GM23248 (cell line): ENCODE results near the gene DAPK1. TPM values are rescaled to one million over a fixed set of nuclear protein-coding genes. Genes with fewer than 3 reads are reported as not detected.

ENCODE experiments used
- DNase-seq: peaks from one replicate; pipeline ENCODE4 v3.0.0-alpha.2; 2015
- H2AFZ ChIP-seq: fragments of 200-600 bp; sonication (generic); 2 replicates; pipeline ENCODE4 v1.6.1; 2016; ENCODE audit warnings: antibody characterized with exemption
- H3F3A ChIP-seq: fragments of 200-600 bp; sonication (generic); 2 replicates; pipeline ENCODE4 v1.6.1; 2016; ENCODE audit warnings: mild to moderate bottlenecking, antibody characterized with exemption, mixed run types; ENCODE audit not compliant: insufficient read depth
- H3K27ac ChIP-seq: fragments of 200-600 bp; sonication (generic); 2 replicates; pipeline ENCODE4 v1.5.1; 2016; ENCODE audit warnings: mild to moderate bottlenecking
- H3K27me3 ChIP-seq: fragments of 200-600 bp; sonication (generic); replicated peaks from 2 replicates; pipeline ENCODE4 v1.6.1; 2016; ENCODE audit warnings: mild to moderate bottlenecking; ENCODE audit not compliant: insufficient read depth
- H3K36me3 ChIP-seq: fragments of 200-600 bp; sonication (generic); 2 replicates; pipeline ENCODE4 v1.6.1; 2016; ENCODE audit warnings: low read depth, mild to moderate bottlenecking
- H3K4me1 ChIP-seq: fragments of 200-600 bp; sonication (generic); 2 replicates; pipeline ENCODE4 v1.6.1; 2016; ENCODE audit warnings: mild to moderate bottlenecking; ENCODE audit not compliant: insufficient read depth
- H3K4me2 ChIP-seq: fragments of 200-600 bp; sonication (generic); one replicate; pipeline ENCODE4 v1.6.1; 2016; ENCODE audit warnings: mild to moderate bottlenecking; ENCODE audit not compliant: unreplicated experiment
- H3K4me3 ChIP-seq: fragments of 200-600 bp; sonication (generic); 2 replicates; pipeline ENCODE4 v1.5.1; 2016; ENCODE audit warnings: mild to moderate bottlenecking
- H3K79me2 ChIP-seq: fragments of 200-600 bp; sonication (generic); 2 replicates; pipeline ENCODE4 v1.6.1; 2016; ENCODE audit warnings: mild to moderate bottlenecking; ENCODE audit not compliant: insufficient read depth
- H3K9ac ChIP-seq: fragments of 200-600 bp; sonication (generic); 2 replicates; pipeline ENCODE4 v1.6.1; 2016; ENCODE audit warnings: mild to moderate bottlenecking
- H3K9me2 ChIP-seq: fragments of 200-600 bp; sonication (generic); 2 replicates; pipeline ENCODE4 v1.6.1; 2016; ENCODE audit warnings: mixed run types, mild to moderate bottlenecking, moderate library complexity; ENCODE audit not compliant: insufficient read depth
- H3K9me3 ChIP-seq: fragments of 200-600 bp; sonication (generic); one replicate; pipeline ENCODE4 v1.6.1; 2017; ENCODE audit warnings: low read depth
- H4K20me1 ChIP-seq: fragments of 200-600 bp; sonication (generic); 2 replicates; pipeline ENCODE4 v1.6.0; 2016; ENCODE audit not compliant: insufficient read depth
- EZH2 ChIP-seq: fragments of 200-600 bp; sonication (generic); IDR thresholded peaks from 2 replicates; pipeline ENCODE4 v1.6.1; 2018; ENCODE audit warnings: antibody characterized with exemption, mild to moderate bottlenecking; ENCODE audit not compliant: insufficient read depth, poor library complexity, severe bottlenecking
- EZH2phosphoT487 ChIP-seq: fragments of 200-600 bp; sonication (generic); IDR thresholded peaks from 2 replicates; pipeline ENCODE4 v1.6.1; 2018; ENCODE audit warnings: antibody characterized with exemption, moderate library complexity, mild to moderate bottlenecking, low read depth; ENCODE audit not compliant: insufficient read depth
- WGBS, 2 experiments: methylation state at CpG; one replicate each; pipeline ENCODE4 v1.1.6; 2015 to 2017; ENCODE audit warnings: low lambda C conversion rate in 2 of 2, low coverage in 1 of 2; ENCODE audit errors: missing lambda C conversion rate in 2 of 2; 5-methylcytosine and 5-hydroxymethylcytosine counted together
- in situ Hi-C: fragments of 300-500 bp; cut with MboI; formaldehyde crosslinking; loops from 2 replicates; pipeline ENCODE4 v1.15.0; 2020
- polyA plus RNA-seq: library from polyadenylated mRNA; unstranded; fragments of >200 nt; fragmentation: Nextera tagmentation; extraction: Ambion mirVana; gene quantifications from 2 replicates; pipeline ENCODE4 v1.2.1, GENCODE V29; 2016
- total RNA-seq: library from RNA; depleted of rRNA; stranded (reverse); fragments of >200 nt; shearing (Covaris generic); gene quantifications from 2 replicates; pipeline ENCODE4 v1.2.3, GENCODE V29; 2014

The DAPK1 gene
- total and polyA plus RNA-seq, 2 experiments from 2014 or later, result 1.6 to 1.9 TPM

GRCh38 chr9:87614397-87614796, 116.7 kb downstream of the DAPK1 start:
- H3K4me1 ChIP-seq, result no peaks in the 10 kb centered on the region
- WGBS, 2 experiments, result 76 to 84% methylated on average over 7 of the region's 7 CpGs
- no peaks in the 10 kb centered on the region for H4K20me1 ChIP-seq
- H3K27me3 ChIP-seq, result no peaks in the 10 kb centered on the region; the same call in 1 of the 2 replicates
- no peak overlapping the region for H3K27ac ChIP-seq
- TF ChIP-seq EZH2phosphoT487, result no peak
- TF ChIP-seq EZH2, result no peak
- H3K4me2 ChIP-seq, result no peak overlapping the region
- in situ Hi-C loops, result no loop called here
- H3F3A ChIP-seq, result no peaks in the 10 kb centered on the region
- H3K79me2 ChIP-seq, result no peaks in the 10 kb centered on the region
- H3K36me3 ChIP-seq, result no peaks in the 10 kb centered on the region
- no peaks in the 10 kb centered on the region for H3K9me3 ChIP-seq
- no peak overlapping the region for H2AFZ ChIP-seq
- no peak for DNase-seq
- no peak overlapping the region for H3K4me3 ChIP-seq
- H3K9ac ChIP-seq, result no peak overlapping the region
- no peaks in the 10 kb centered on the region for H3K9me2 ChIP-seq

GRCh38 chr9:87615136-87615535, 117.5 kb downstream of the DAPK1 start:
- Histone ChIP-seq H3K27ac (no peak overlapping the region), H3K4me3 (no peak overlapping the region), H3K27me3 (no peaks in the 10 kb centered on the region; the same call in 1 of the 2 replicates), H3K36me3 (no peaks in the 10 kb centered on the region), H3K9ac (no peak overlapping the region), H3K79me2 (no peaks in the 10 kb centered on the region), H3K9me2 (no peaks in the 10 kb centered on the region), H4K20me1 (no peaks in the 10 kb centered on the region), H3K4me2 (no peak overlapping the region), H2AFZ (no peak overlapping the region), H3F3A (no peaks in the 10 kb centered on the region), H3K4me1 (no peaks in the 10 kb centered on the region), H3K9me3 (no peaks in the 10 kb centered on the region)
- WGBS, 2 experiments, result 69 to 77% methylated on average over 6 of the region's 6 CpGs
- in situ Hi-C loops, result no loop called here
- TF ChIP-seq EZH2phosphoT487, result no peak
- TF ChIP-seq EZH2, result no peak
- DNase-seq, result no peak

GRCh38 chr9:87615547-87616148, 118.0 kb downstream of the DAPK1 start:
- no peaks in the 10 kb centered on the region; the same call in 1 of the 2 replicates for H3K27me3 ChIP-seq
- H3K4me2 ChIP-seq, result no peak overlapping the region
- H3K9ac ChIP-seq, result no peak overlapping the region
- H3K4me1 ChIP-seq, result no peaks in the 10 kb centered on the region
- H2AFZ ChIP-seq, result no peak overlapping the region
- H3K4me3 ChIP-seq, result no peak overlapping the region
- H3K9me2 ChIP-seq, result no peaks in the 10 kb centered on the region
- H3K27ac ChIP-seq, result no peak overlapping the region
- 59 to 75% methylated on average over 6 of the region's 6 CpGs for WGBS, 2 experiments
- H4K20me1 ChIP-seq, result no peaks in the 10 kb centered on the region
- H3K79me2 ChIP-seq, result no peaks in the 10 kb centered on the region
- TF ChIP-seq EZH2 (no peak), EZH2phosphoT487 (no peak)
- in situ Hi-C loops, result no loop called here
- H3F3A ChIP-seq, result no peaks in the 10 kb centered on the region
- DNase-seq, result no peak
- no peaks in the 10 kb centered on the region for H3K9me3 ChIP-seq
- H3K36me3 ChIP-seq, result no peaks in the 10 kb centered on the region

GRCh38 chr9:87618226-87618625, 120.6 kb downstream of the DAPK1 start:
- H3K4me1 ChIP-seq, result no peaks in the 10 kb centered on the region
- no peaks in the 10 kb centered on the region for H3F3A ChIP-seq
- no peak overlapping the region for H3K4me2 ChIP-seq
- in situ Hi-C loops, result no loop called here
- no peak overlapping the region for H3K4me3 ChIP-seq
- H3K36me3 ChIP-seq, result no peaks in the 10 kb centered on the region
- TF ChIP-seq EZH2, result no peak
- no peak for TF ChIP-seq EZH2phosphoT487
- no peaks in the 10 kb centered on the region for H3K9me2 ChIP-seq
- H3K27me3 ChIP-seq, result no peaks in the 10 kb centered on the region; the same call in 1 of the 2 replicates
- no peak for DNase-seq
- no peak overlapping the region for H3K27ac ChIP-seq
- no peaks in the 10 kb centered on the region for H4K20me1 ChIP-seq
- no peaks in the 10 kb centered on the region for H3K9me3 ChIP-seq
- no peak overlapping the region for H3K9ac ChIP-seq
- H3K79me2 ChIP-seq, result no peaks in the 10 kb centered on the region
- WGBS, 2 experiments, result 32 to 43% methylated on average over 2 of the region's 2 CpGs
- no peak overlapping the region for H2AFZ ChIP-seq
